A549 treated with ZK216348 at 1 μM for 4 hours (cell line): ENCODE measurements around the gene FBXO47. TPM values are rescaled to one million over a fixed set of nuclear protein-coding genes. Genes with fewer than 3 reads are reported as not detected.

Experiments
- total RNA-seq: library from RNA; stranded (reverse); fragments of 200-300 nt; extraction: Qiagen RNA extraction; gene quantifications from 5 replicates; pipeline ENCODE4 v1.2.3, GENCODE V29; 2022; ENCODE audit warnings: low read depth

The FBXO47 gene, protein sequence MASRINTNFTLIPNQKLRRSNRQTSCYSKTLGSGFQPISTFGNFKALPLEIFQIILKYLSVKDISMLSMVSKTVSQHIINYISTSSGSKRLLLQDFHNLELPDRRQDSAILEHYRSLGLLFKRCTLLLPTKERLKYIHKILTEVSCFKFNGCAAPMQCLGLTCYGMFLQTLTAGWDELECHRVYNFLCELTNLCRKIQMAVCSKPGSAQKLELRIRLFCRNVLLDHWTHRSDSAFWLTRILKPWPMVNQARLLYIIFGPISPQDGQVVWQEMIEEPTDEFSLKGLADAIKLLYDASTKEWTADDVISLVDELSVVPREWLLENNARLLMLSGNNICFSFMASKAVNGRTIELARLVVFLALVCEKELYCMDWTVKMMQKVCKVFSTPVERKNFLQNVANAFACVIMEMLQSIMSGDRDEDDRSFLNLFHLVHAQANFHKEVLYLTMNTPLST
- not detected in 5 replicates for total RNA-seq

GRCh38 chr17:38967290-38967738 lies at the start of gene FBXO47:
Gene FBXO47, minus strand, starts transcription at chr17:38967403. Its CDS starts 4,378 bp downstream, at chr17:38963025.

DNA sequence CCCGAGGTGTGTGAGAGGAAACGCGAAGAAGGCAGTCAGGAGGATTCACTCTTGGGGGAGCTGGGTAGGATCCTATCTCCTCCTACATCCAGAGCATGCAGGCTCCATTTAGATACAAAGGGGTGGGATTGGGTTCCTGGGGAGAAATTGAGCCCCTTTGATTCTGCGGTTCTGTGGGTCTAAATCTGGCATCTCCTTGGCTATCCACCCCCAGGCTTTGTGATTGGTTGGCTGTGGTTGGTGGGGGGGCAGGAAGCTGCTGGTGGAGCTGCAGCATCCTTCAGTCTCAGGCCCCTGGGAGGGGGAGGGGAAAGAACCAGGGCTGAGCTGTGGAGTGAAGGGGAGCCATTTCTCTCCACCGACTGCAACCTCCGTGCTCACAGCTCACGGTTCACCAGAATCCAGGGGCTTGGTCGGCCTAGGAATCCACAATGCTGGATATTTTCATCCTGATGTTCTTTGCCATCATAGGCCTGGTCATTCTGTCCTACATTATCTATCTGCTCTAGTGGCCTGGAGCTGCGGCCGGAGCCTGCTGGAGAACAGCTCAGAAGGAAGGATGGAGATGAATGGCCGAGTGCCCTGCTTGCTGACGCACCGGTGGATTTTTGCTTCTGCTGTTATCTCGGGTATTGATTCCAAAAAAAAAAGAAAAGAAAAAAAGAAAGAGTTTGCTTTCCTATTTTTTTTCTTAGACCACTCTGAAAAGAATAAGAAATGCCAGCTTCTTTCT lies 41.8 kb downstream of the FBXO47 start, which contains the start of gene LASP1NB:
Gene LASP1NB, plus strand, starts transcription at position 352 of the 733 bp plus-strand sequence.

Other genes with a start within 250 kb of the FBXO47 start
- gene CISD3, start 237.1 kb downstream of the FBXO47 start, total RNA-seq, result 50.8 to 89.6 TPM (median 85.2 TPM) in 5 replicates
- 33.0 to 67.7 TPM (median 64.3 TPM) in 5 replicates for gene PCGF2, start 219.1 kb downstream of the FBXO47 start, total RNA-seq
- gene PSMB3, start 214.7 kb downstream of the FBXO47 start, total RNA-seq, result 318 to 508 TPM (median 418 TPM) in 5 replicates
- 33.4 to 50.7 TPM (median 44.7 TPM) in 5 replicates for gene PIP4K2B, start 167.8 kb downstream of the FBXO47 start, total RNA-seq
- gene CWC25, start 142.1 kb downstream of the FBXO47 start, total RNA-seq, result 20.9 to 31.1 TPM (median 21.2 TPM) in 5 replicates
- gene RPL23, start 113.7 kb downstream of the FBXO47 start, total RNA-seq, result 2,424 to 2,901 TPM (median 2,516 TPM) in 5 replicates
- gene LASP1, start 97.3 kb downstream of the FBXO47 start, total RNA-seq, result 227 to 289 TPM (median 271 TPM) in 5 replicates
- 0.11 to 0.38 TPM (median 0.21 TPM) in 5 replicates for gene PLXDC1, start 184.2 kb upstream of the FBXO47 start, total RNA-seq
- gene ARL5C, start 198.8 kb upstream of the FBXO47 start, total RNA-seq, result not detected in 5 replicates
- gene CACNB1, start 230.3 kb upstream of the FBXO47 start, total RNA-seq, result 4.1 to 5.9 TPM (median 5.6 TPM) in 5 replicates
- gene RPL19, start 232.9 kb upstream of the FBXO47 start, total RNA-seq, result 3,885 to 4,759 TPM (median 4,023 TPM) in 5 replicates